IMR-90 (cell line): Measurements from ENCODE around the gene ATP6V1A. TPM values are rescaled to one million over a fixed set of nuclear protein-coding genes. Genes with fewer than 3 reads are reported as not detected.

Source experiments
- ATAC-seq: fragments of 200-7000 bp; cut with Tn5 transposase; 2 replicates; pipeline ENCODE4 v1.9.1; 2020; ENCODE audit warnings: low read depth, mild to moderate bottlenecking, moderate library complexity
- BruUV-seq: library from RNA; stranded (reverse); fragments of 400-500 nt; replicated peaks from 2 replicates; lab custom pipeline; 2021; lab: Mats Ljungman, UMichigan
- CTCF ChIA-PET: fragments of 300-600 bp; formaldehyde crosslinking; extraction: SDS; loops from one replicate; lab custom pipeline; 2021; ENCODE audit warnings: antibody characterized with exemption; lab: Yijun Ruan, JAX
- POLR2A ChIA-PET: fragments of 300-600 bp; sonication (Branson Sonifier 250); formaldehyde crosslinking; loops from one replicate; lab custom pipeline; 2022; ENCODE audit warnings: antibody characterized with exemption; ENCODE audit not compliant: unreplicated experiment; lab: Charles Lee
- DNase-seq: peaks from one replicate; pipeline ENCODE4 v3.0.0; 2013
- H2AFZ ChIP-seq: replicated peaks from 2 replicates; pipeline ENCODE3; 2013; ENCODE audit warnings: low read length, mild to moderate bottlenecking; ENCODE audit not compliant: poor library complexity
- H2AK5ac ChIP-seq: 2 replicates; pipeline ENCODE4 v1.6.1; 2013; ENCODE audit warnings: low read depth, low read length, inconsistent platforms
- H2AK9ac ChIP-seq: replicated peaks from 2 replicates; pipeline ENCODE3; 2013; ENCODE audit warnings: mild to moderate bottlenecking, low read depth, low read length, moderate library complexity; ENCODE audit not compliant: poor library complexity
- H2BK120ac ChIP-seq: 2 replicates; pipeline ENCODE4 v1.6.1; 2013; ENCODE audit warnings: low read depth, low read length, inconsistent platforms
- H2BK15ac ChIP-seq: 3 replicates; pipeline ENCODE4 v1.6.1; 2013; ENCODE audit warnings: low read depth, low read length, inconsistent platforms
- H2BK20ac ChIP-seq: 2 replicates; pipeline ENCODE4 v1.6.1; 2013; ENCODE audit warnings: low read depth, mild to moderate bottlenecking, inconsistent platforms, low read length, moderate library complexity
- H2BK5ac ChIP-seq: 2 replicates; pipeline ENCODE4 v1.6.1; 2013; ENCODE audit warnings: mild to moderate bottlenecking, low read depth, low read length, inconsistent platforms; ENCODE audit not compliant: poor library complexity, severe bottlenecking
- H3K14ac ChIP-seq: replicated peaks from 2 replicates; pipeline ENCODE4 v1.6.1; 2013; ENCODE audit warnings: low read depth, low read length, inconsistent platforms
- H3K18ac ChIP-seq: 2 replicates; pipeline ENCODE4 v1.6.1; 2013; ENCODE audit warnings: low read depth, low read length, control low read depth
- H3K23ac ChIP-seq: 2 replicates; pipeline ENCODE4 v1.6.1; 2013; ENCODE audit warnings: low read depth, low read length, inconsistent platforms
- H3K27ac ChIP-seq: 2 replicates; pipeline ENCODE4 v1.5.1; 2013; ENCODE audit warnings: mild to moderate bottlenecking, control low read depth, low read length; ENCODE audit not compliant: insufficient read depth
- H3K27me3 ChIP-seq: 2 replicates; pipeline ENCODE4 v1.6.1; 2013; ENCODE audit warnings: low read length; ENCODE audit not compliant: control insufficient read depth, insufficient read depth
- H3K36me3 ChIP-seq: 2 replicates; pipeline ENCODE4 v1.6.1; 2013; ENCODE audit warnings: low read length, mixed read lengths; ENCODE audit not compliant: control insufficient read depth, insufficient read depth
- H3K4ac ChIP-seq: 2 replicates; pipeline ENCODE4 v1.6.1; 2013; ENCODE audit warnings: low read depth, low read length, inconsistent platforms
- H3K4me1 ChIP-seq: 2 replicates; pipeline ENCODE4 v1.6.1; 2013; ENCODE audit warnings: low read length, mixed read lengths; ENCODE audit not compliant: control insufficient read depth, insufficient read depth
- H3K4me2 ChIP-seq: 2 replicates; pipeline ENCODE4 v1.6.1; 2013; ENCODE audit warnings: low read depth, mild to moderate bottlenecking, control low read depth, low read length, moderate library complexity
- H3K4me3 ChIP-seq: 2 replicates; pipeline ENCODE4 v1.5.1; 2013; ENCODE audit warnings: low read depth, mild to moderate bottlenecking, control low read depth, low read length, moderate library complexity; ENCODE audit not compliant: insufficient read depth
- H3K56ac ChIP-seq: 2 replicates; pipeline ENCODE4 v1.6.1; 2013; ENCODE audit warnings: low read length, inconsistent platforms; ENCODE audit not compliant: insufficient read depth; ENCODE audit errors: extremely low read depth
- H3K79me1 ChIP-seq, 2 experiments: 2 replicates each; pipeline ENCODE4 v1.6.1; 2013; ENCODE audit warnings: low read length in 2 of 2, inconsistent platforms in 1 of 2, low read depth in 1 of 2
- H3K9ac ChIP-seq: 2 replicates; pipeline ENCODE4 v1.6.1; 2013; ENCODE audit warnings: low read depth, low read length, control low read depth
- H3K9me1 ChIP-seq: 2 replicates; pipeline ENCODE4 v1.6.1; 2013; ENCODE audit warnings: low read length, inconsistent platforms; ENCODE audit not compliant: insufficient read depth
- H3K9me3 ChIP-seq: 2 replicates; pipeline ENCODE4 v1.6.1; 2013; ENCODE audit warnings: low read length; ENCODE audit not compliant: control insufficient read depth, insufficient read depth
- H4K20me1 ChIP-seq: 2 replicates; pipeline ENCODE4 v1.6.1; 2013; ENCODE audit warnings: low read length, inconsistent platforms; ENCODE audit not compliant: insufficient read depth
- H4K5ac ChIP-seq: 2 replicates; pipeline ENCODE4 v1.6.1; 2013; ENCODE audit warnings: mild to moderate bottlenecking, low read depth, low read length, control low read depth
- H4K8ac ChIP-seq, 2 experiments: 2 replicates each; pipeline ENCODE4 v1.6.1; 2013; ENCODE audit warnings: low read depth in 2 of 2, low read length in 2 of 2, control low read depth in 1 of 2, inconsistent platforms in 1 of 2
- H4K91ac ChIP-seq: 2 replicates; pipeline ENCODE4 v1.6.1; 2013; ENCODE audit warnings: low read depth, low read length, inconsistent platforms; ENCODE audit not compliant: insufficient read depth
- BHLHE40 ChIP-seq: fragments of 150-350 bp; IDR thresholded peaks from 2 replicates; pipeline ENCODE4 v1.6.1; 2016; ENCODE audit warnings: mild to moderate bottlenecking, low read depth, low read length
- CEBPB ChIP-seq: IDR thresholded peaks from 2 replicates; pipeline ENCODE4 v1.6.1; 2012; ENCODE audit warnings: low read depth, low read length, improper control_type of control experiment
- CHD1 ChIP-seq: IDR thresholded peaks from 2 replicates; pipeline ENCODE4 v1.6.1; 2012; ENCODE audit warnings: low read depth, low read length, improper control_type of control experiment
- CTCF ChIP-seq: conservative IDR thresholded peaks from 2 replicates; pipeline ENCODE4 v1.5.1; 2012; ENCODE audit warnings: mild to moderate bottlenecking, low read depth, low read length, improper control_type of control experiment
- ELK1 ChIP-seq: fragments of 150-350 bp; IDR thresholded peaks from 2 replicates; pipeline ENCODE4 v1.6.1; 2016; ENCODE audit warnings: low read depth, mild to moderate bottlenecking, low read length, moderate library complexity, borderline replicate concordance
- FOS ChIP-seq: fragments of 150-350 bp; IDR thresholded peaks from 2 replicates; pipeline ENCODE4 v1.6.1; 2016; ENCODE audit warnings: low read depth, low read length
- MAFK ChIP-seq: IDR thresholded peaks from 2 replicates; pipeline ENCODE4 v1.6.1; 2012; ENCODE audit warnings: low read depth, low read length, improper control_type of control experiment
- MAZ ChIP-seq: IDR thresholded peaks from 2 replicates; pipeline ENCODE4 v1.6.1; 2012; ENCODE audit warnings: low read depth, mild to moderate bottlenecking, low read length, improper control_type of control experiment, moderate library complexity, borderline replicate concordance
- MXI1 ChIP-seq: IDR thresholded peaks from 2 replicates; pipeline ENCODE4 v1.6.1; 2012; ENCODE audit warnings: low read depth, mild to moderate bottlenecking, low read length, moderate library complexity, borderline replicate concordance
- NFE2L2 ChIP-seq: fragments of 150-350 bp; IDR thresholded peaks from 2 replicates; pipeline ENCODE4 v1.6.1; 2016; ENCODE audit warnings: low read depth, mild to moderate bottlenecking, low read length
- POLR2A ChIP-seq: IDR thresholded peaks from 2 replicates; pipeline ENCODE4 v1.6.1; 2012; ENCODE audit warnings: mild to moderate bottlenecking, low read depth, low read length
- RAD21 ChIP-seq: IDR thresholded peaks from 2 replicates; pipeline ENCODE4 v1.6.1; 2012; ENCODE audit warnings: low read length, improper control_type of control experiment
- RCOR1 ChIP-seq: IDR thresholded peaks from 2 replicates; pipeline ENCODE4 v1.6.1; 2012; ENCODE audit warnings: mild to moderate bottlenecking, low read length, improper control_type of control experiment; ENCODE audit not compliant: insufficient replicate concordance
- RFX5 ChIP-seq: IDR thresholded peaks from 2 replicates; pipeline ENCODE4 v1.8.0; 2012; ENCODE audit warnings: low read depth, mild to moderate bottlenecking, low read length, moderate library complexity
- SMC3 ChIP-seq: fragments of 150-350 bp; IDR thresholded peaks from 2 replicates; pipeline ENCODE4 v1.6.1; 2016; ENCODE audit warnings: low read depth, mild to moderate bottlenecking, antibody characterized with exemption, low read length, moderate library complexity
- USF2 ChIP-seq: fragments of 150-350 bp; IDR thresholded peaks from 2 replicates; pipeline ENCODE4 v1.6.1; 2017; ENCODE audit warnings: mild to moderate bottlenecking, antibody characterized with exemption, low read length, low read depth
- WGBS, 2 experiments: methylation state at CpG; one replicate each; pipeline versions ENCODE4 v1.1.5 to v1.1.7; 2013; ENCODE audit warnings: missing lambda C conversion rate in 2 of 2; ENCODE audit not compliant: insufficient read length in 1 of 2; ENCODE audit errors: extremely low coverage in 2 of 2; 5-methylcytosine and 5-hydroxymethylcytosine counted together
- dilution Hi-C: fragments of 300-500 bp; cut with HindIII; formaldehyde crosslinking; loops from one replicate; pipeline ENCODE4 v1.14.3; 2018; ENCODE audit warnings: low sequenced_read_pairs; ENCODE audit not compliant: unreplicated experiment
- in situ Hi-C: fragments of 300-500 bp; cut with MboI; formaldehyde crosslinking; loops from 3 replicates; pipeline ENCODE4 v1.14.3; 2019; ENCODE audit warnings: low sequenced_read_pairs, inconsistent platforms, mixed read lengths
- intact Hi-C: fragments of 100-400 bp; cut with micrococcal nuclease; formaldehyde crosslinking; loops from 2 replicates; pipeline ENCODE4 v1.10.0; 2022
- polyA plus RNA-seq, 3 experiments: library from polyadenylated mRNA; depleted of rRNA; stranded (reverse); fragments of >200 nt; gene quantifications; 2 replicates each; pipeline ENCODE4 v1.2.3, GENCODE V29; 2012; ENCODE audit warnings: low replicate concordance in 1 of 3
- total RNA-seq: library from RNA; depleted of rRNA; stranded (reverse); fragments of >200 nt; gene quantifications from 2 replicates; pipeline ENCODE4 v1.2.3, GENCODE V29; 2012

Gene ATP6V1A
- total and polyA plus RNA-seq, 2 of the 4 experiments (the other 2 are of a cell fraction) = 15.1 to 98.0 TPM

- ATAC-seq (no peak), DNase-seq (no peak)
- H2BK120ac ChIP-seq = no peak overlapping the region
- CTCF ChIA-PET = interaction anchor here (0.7 kb wide), 1 partner anchor 31 kb away, joined by 3 read pairs; no protein-coding TSS in a partner anchor
- H3K18ac ChIP-seq = no peak overlapping the region
- H2AFZ ChIP-seq = no peak overlapping the region
- H3K79me1 ChIP-seq = no peaks in the 10 kb centered on the region
- no peak overlapping the region for H3K14ac ChIP-seq
- H3K27me3 ChIP-seq = no peaks in the 10 kb centered on the region
- peaks cover 27% of the 10 kb centered on the region for H3K36me3 ChIP-seq
- no peak overlapping the region for H2BK20ac ChIP-seq
- no peak overlapping the region for H4K5ac ChIP-seq
- 100% methylated on average over 1 of the region's 4 CpGs; no CpG with 5 or more reads in 1 of the 2 experiments for WGBS, 2 experiments
- no peak overlapping the region for H3K23ac ChIP-seq
- BruUV-seq = no TSS peak
- H3K9me1 ChIP-seq = no peaks in the 10 kb centered on the region; the same call in 1 of the 2 replicates
- H4K8ac ChIP-seq = no peak overlapping the region
- H2BK5ac ChIP-seq = no peak overlapping the region
- POLR2A ChIA-PET = no interaction called here
- dilution Hi-C loops (no loop called here), intact Hi-C loops (no loop called here), in situ Hi-C loops (no loop called here)
- H3K27ac ChIP-seq = no peak overlapping the region
- no peak overlapping the region for H3K4me3 ChIP-seq
- TF ChIP-seq USF2 (no peak), MAZ (no peak), MXI1 (no peak), POLR2A (no peak), CEBPB (no peak), FOS (no peak), BHLHE40 (no peak), CHD1 (no peak), RCOR1 (no peak), CTCF (no peak), ELK1 (no peak), RAD21 (no peak), RFX5 (no peak), SMC3 (no peak), NFE2L2 (no peak), MAFK (no peak)
- no peak overlapping the region for H2AK5ac ChIP-seq
- H3K4me1 ChIP-seq = peaks cover 2% of the 10 kb centered on the region; the same call in 1 of the 2 replicates
- no peaks in the 10 kb centered on the region for H3K9me3 ChIP-seq
- H4K20me1 ChIP-seq = no peaks in the 10 kb centered on the region
- no peak overlapping the region for H4K91ac ChIP-seq
- no peak overlapping the region for H3K4ac ChIP-seq
- H2AK9ac ChIP-seq = no peak overlapping the region
- no peak overlapping the region for H3K9ac ChIP-seq
- no peak overlapping the region for H2BK15ac ChIP-seq
- no peak overlapping the region for H3K56ac ChIP-seq
- H3K4me2 ChIP-seq = no peak overlapping the region
Measured at GRCh38 chr3:113794526-113794925, 47.7 kb downstream of the ATP6V1A start.
